ENCODE measurements around the gene SF3A1. TPM values are rescaled to one million over a fixed set of nuclear protein-coding genes. Genes with fewer than 3 reads are reported as not detected.
A peak's percentile ranks its signal among the peaks of the same experiment; 100 is the strongest.

SF3A1 gene
- total and polyA plus RNA-seq, 2 of the 13 experiments (the other 11 are each of a cell fraction or from before 2014, with no cell fraction given) = 10.0 to 22.0 TPM

DNA sequence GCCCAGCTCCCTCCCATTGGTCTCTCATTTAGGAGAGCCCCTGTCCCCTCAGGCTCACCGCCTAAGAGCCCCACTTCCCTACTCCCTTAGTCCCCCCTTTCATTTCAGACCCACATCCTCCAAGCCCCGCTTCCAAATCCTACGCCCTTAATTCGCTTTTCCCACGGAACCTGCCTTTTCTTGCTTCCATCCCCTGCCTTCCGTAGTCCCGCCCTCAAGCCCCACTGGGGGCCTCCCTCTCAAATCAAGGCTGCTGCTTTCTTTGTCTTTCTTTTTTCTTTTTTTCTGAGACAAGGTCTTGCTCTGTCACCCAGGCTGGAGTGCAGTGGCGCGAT, 509 bp upstream of the SF3A1 start:
- Histone ChIP-seq H3K9ac (ENCODE audit: insufficient read depth, low read depth, low read length) (peak overlapping the region; percentile 99), H3K4me1 (ENCODE audit: insufficient read depth, low read length) (peaks cover 44% of the 10 kb centered on the region), H2AFZ (ENCODE audit: low read length) (no peak overlapping the region), H3K9me3 (ENCODE audit: low read length) (no peaks in the 10 kb centered on the region), H3K4me2 (ENCODE audit: low read depth, low read length) (peak overlapping the region; percentile 83), H4K20me1 (ENCODE audit: insufficient read depth, low read length) (peaks cover 19% of the 10 kb centered on the region), H3K36me3 (replicated peaks in 1 of 2; ENCODE audit: control insufficient read depth in 1 of 2, insufficient read depth in 2 of 2, low read length in 2 of 2) (peaks cover 5 to 21% of the 10 kb centered on the region in 2 experiments; a peak in 4 of 5 replicates), H3K4me3 (replicated peaks in 1 of 3; ENCODE audit: insufficient read depth in 1 of 3, low read depth in 2 of 3, low read length in 3 of 3) (peak overlapping the region; percentile 89 to 99 (median 96)), H3K79me2 (ENCODE audit: insufficient read depth, low read length) (peaks cover 27% of the 10 kb centered on the region), H3K27me3 (ENCODE audit: control insufficient read depth in 1 of 2, insufficient read depth in 2 of 2, low read length in 2 of 2) (no peaks in the 10 kb centered on the region; a peak in 2 of 5 replicates), H3K27ac (ENCODE audit: extremely low read length, insufficient read depth, low read length) (peak overlapping the region; percentile 93)
- no peak for DNase-seq (ENCODE audit: low spot score)
- CTCF ChIA-PET (ENCODE audit: low intra/inter-chr PET ratio, low total read pairs) = no interaction called here
- POLR2A ChIA-PET = interaction anchor here (0.7 to 2.0 kb wide), 16 partner anchors 11 to 94 kb away, joined by 3 to 39 read pairs (median 4); partner anchors contain the start of genes CASTOR1, RNF215 and TBC1D10A
- in situ Hi-C loops (cut with HindIII; ENCODE audit: extremely low pct_ligation_motif_present, low pct_unique_long_range_greater_than_20kb) = no loop called here
- no peak for FAIRE-seq
- intact Hi-C loops (cut with micrococcal nuclease; ENCODE audit: unreplicated experiment) = no loop called here
- no peak for ATAC-seq
- 11% methylated on average over 9 of the region's 9 CpGs for WGBS (ENCODE audit: low lambda C conversion rate)
- no peak for TF ChIP-seq POLR2A (IDR thresholded peaks at IDR 0.05; ENCODE audit: insufficient read depth in 1 of 2, low read depth in 2 of 2, low read length in 2 of 2)
- TF ChIP-seq CC2D1A (CRISPR knock-in tag; IDR thresholded peaks at IDR 0.05) = no peak
- TF ChIP-seq TCF7 (IDR thresholded peaks at IDR 0.05; ENCODE audit: low read depth) = no peak
- TF ChIP-seq ZNF652 (CRISPR knock-in tag; IDR thresholded peaks at IDR 0.05; ENCODE audit: borderline replicate concordance, low read depth) = no peak
- TF ChIP-seq ZNF354B (CRISPR knock-in tag; IDR thresholded peaks at IDR 0.05) = no peak
- no peak for TF ChIP-seq ZNF672 (CRISPR knock-in tag; IDR thresholded peaks at IDR 0.05)
- TF ChIP-seq POLR2AphosphoS2 (IDR thresholded peaks at IDR 0.05; ENCODE audit: low read depth, low read length) = no peak
- no TSS peak for BruUV-seq (replicated peaks)

DNA sequence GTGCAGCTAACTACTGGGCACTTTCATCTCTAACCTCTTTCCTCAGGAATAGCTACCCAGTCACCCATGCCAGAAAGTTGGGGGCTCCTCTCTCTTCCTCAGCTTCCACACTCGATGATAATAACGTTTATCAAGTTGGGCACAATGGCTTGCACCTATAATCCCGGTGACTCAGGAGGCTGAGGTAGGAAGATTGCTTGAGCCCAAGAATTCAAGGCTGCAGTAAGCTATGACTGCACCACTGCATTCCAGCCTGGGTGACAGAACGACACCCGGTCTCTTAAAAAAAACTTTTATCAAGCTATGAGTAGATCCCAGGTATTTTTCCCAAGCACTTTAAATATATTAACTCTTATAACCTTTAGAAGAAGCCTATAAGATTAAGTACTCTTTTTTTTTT, 2.0 kb downstream of the SF3A1 start:
- TF ChIP-seq ZFP36L2 (CRISPR knock-in tag; IDR thresholded peaks at IDR 0.05) = no peak
- TF ChIP-seq, protein P1, sequence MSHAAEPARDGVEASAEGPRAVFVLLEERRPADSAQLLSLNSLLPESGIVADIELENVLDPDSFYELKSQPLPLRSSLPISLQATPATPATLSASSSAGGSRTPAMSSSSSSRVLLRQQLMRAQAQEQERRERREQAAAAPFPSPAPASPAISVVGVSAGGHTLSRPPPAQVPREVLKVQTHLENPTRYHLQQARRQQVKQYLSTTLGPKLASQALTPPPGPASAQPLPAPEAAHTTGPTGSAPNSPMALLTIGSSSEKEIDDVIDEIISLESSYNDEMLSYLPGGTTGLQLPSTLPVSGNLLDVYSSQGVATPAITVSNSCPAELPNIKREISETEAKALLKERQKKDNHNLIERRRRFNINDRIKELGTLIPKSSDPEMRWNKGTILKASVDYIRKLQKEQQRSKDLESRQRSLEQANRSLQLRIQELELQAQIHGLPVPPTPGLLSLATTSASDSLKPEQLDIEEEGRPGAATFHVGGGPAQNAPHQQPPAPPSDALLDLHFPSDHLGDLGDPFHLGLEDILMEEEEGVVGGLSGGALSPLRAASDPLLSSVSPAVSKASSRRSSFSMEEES (CRISPR knock-in tag; IDR thresholded peaks at IDR 0.05) = no peak
- TF ChIP-seq AGO2 (optimal IDR thresholded peaks at IDR 0.05; ENCODE audit: low read depth, low read length) = no peak
- TF ChIP-seq ZNF331 (CRISPR knock-in tag; IDR thresholded peaks at IDR 0.05) = no peak
- no peak for TF ChIP-seq GATAD1 (CRISPR knock-in tag; IDR thresholded peaks at IDR 0.05)
- TF ChIP-seq, protein P2, sequence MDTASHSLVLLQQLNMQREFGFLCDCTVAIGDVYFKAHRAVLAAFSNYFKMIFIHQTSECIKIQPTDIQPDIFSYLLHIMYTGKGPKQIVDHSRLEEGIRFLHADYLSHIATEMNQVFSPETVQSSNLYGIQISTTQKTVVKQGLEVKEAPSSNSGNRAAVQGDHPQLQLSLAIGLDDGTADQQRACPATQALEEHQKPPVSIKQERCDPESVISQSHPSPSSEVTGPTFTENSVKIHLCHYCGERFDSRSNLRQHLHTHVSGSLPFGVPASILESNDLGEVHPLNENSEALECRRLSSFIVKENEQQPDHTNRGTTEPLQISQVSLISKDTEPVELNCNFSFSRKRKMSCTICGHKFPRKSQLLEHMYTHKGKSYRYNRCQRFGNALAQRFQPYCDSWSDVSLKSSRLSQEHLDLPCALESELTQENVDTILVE (CRISPR knock-in tag; IDR thresholded peaks at IDR 0.05) = no peak
- TF ChIP-seq ZNF644 (CRISPR knock-in tag; IDR thresholded peaks at IDR 0.05; ENCODE audit: low read depth) = no peak
- TF ChIP-seq NFIC (IDR thresholded peaks at IDR 0.05; ENCODE audit: low read length) = no peak
- no peak for TF ChIP-seq SMARCE1 (IDR thresholded peaks at IDR 0.05; ENCODE audit: borderline replicate concordance)
- TF ChIP-seq ZNF274 (CRISPR knock-in tag; IDR thresholded peaks at IDR 0.05) = no peak
- no peak for TF ChIP-seq RBM39 (IDR thresholded peaks at IDR 0.05; ENCODE audit: low read depth, low read length, poor library complexity, severe bottlenecking)
- no peak for TF ChIP-seq ZNF674 (CRISPR knock-in tag; IDR thresholded peaks at IDR 0.05; ENCODE audit: low read depth)
- no peak for TF ChIP-seq ZNF773 (CRISPR knock-in tag; IDR thresholded peaks at IDR 0.05; ENCODE audit: borderline replicate concordance)
- Histone ChIP-seq H2AFZ (ENCODE audit: low read length) (no peak overlapping the region), H3K4me2 (ENCODE audit: low read depth, low read length) (peak overlapping the region; percentile 20; the same call in 1 of the 2 replicates), H3K79me2 (ENCODE audit: insufficient read depth, low read length) (peaks cover 33% of the 10 kb centered on the region), H3K9me3 (ENCODE audit: low read length) (no peaks in the 10 kb centered on the region), H3K27me3 (ENCODE audit: control insufficient read depth in 1 of 2, insufficient read depth in 2 of 2, low read length in 2 of 2) (no peaks in the 10 kb centered on the region; a peak in 2 of 5 replicates), H3K36me3 (replicated peaks in 1 of 2; ENCODE audit: control insufficient read depth in 1 of 2, insufficient read depth in 2 of 2, low read length in 2 of 2) (peaks cover 12 to 43% of the 10 kb centered on the region in 2 experiments; a peak in 4 of 5 replicates), H3K9ac (ENCODE audit: insufficient read depth, low read depth, low read length) (peak overlapping the region; percentile 10; the same call in 1 of the 2 replicates), H3K4me3 (replicated peaks in 1 of 3; ENCODE audit: insufficient read depth in 1 of 3, low read depth in 2 of 3, low read length in 3 of 3) (no peak overlapping the region), H3K4me1 (ENCODE audit: insufficient read depth, low read length) (peaks cover 53% of the 10 kb centered on the region), H4K20me1 (ENCODE audit: insufficient read depth, low read length) (peaks cover 19% of the 10 kb centered on the region), H3K27ac (ENCODE audit: extremely low read length, insufficient read depth, low read length) (no peak overlapping the region)
- POLR2A ChIA-PET = interaction anchor here (1.2 kb wide), 1 partner anchor 28 kb away, joined by 3 read pairs; the partner anchor contains the start of gene TBC1D10A
- ATAC-seq (no peak), FAIRE-seq (no peak), DNase-seq (ENCODE audit: low spot score) (no peak)
- BruUV-seq (replicated peaks) = no TSS peak
- intact Hi-C loops (cut with micrococcal nuclease; ENCODE audit: unreplicated experiment) = no loop called here
- in situ Hi-C loops (cut with HindIII; ENCODE audit: extremely low pct_ligation_motif_present, low pct_unique_long_range_greater_than_20kb) = no loop called here
- CTCF ChIA-PET (ENCODE audit: low intra/inter-chr PET ratio, low total read pairs) = no interaction called here
- 91% methylated on average over 5 of the region's 5 CpGs for WGBS (ENCODE audit: low lambda C conversion rate)
